GM19468 (cell line): Measurements from ENCODE around the gene TEDC1.

ENCODE experiments used
- ATAC-seq: cut with Tn5 transposase; IDR thresholded peaks from one replicate; pipeline ENCODE4 v1.9.1; 2021; ENCODE audit warnings: mild to moderate bottlenecking, moderate library complexity, moderate number of reproducible peaks; ENCODE audit not compliant: unreplicated experiment; ENCODE audit errors: extremely low read depth

The TEDC1 gene

DNA sequence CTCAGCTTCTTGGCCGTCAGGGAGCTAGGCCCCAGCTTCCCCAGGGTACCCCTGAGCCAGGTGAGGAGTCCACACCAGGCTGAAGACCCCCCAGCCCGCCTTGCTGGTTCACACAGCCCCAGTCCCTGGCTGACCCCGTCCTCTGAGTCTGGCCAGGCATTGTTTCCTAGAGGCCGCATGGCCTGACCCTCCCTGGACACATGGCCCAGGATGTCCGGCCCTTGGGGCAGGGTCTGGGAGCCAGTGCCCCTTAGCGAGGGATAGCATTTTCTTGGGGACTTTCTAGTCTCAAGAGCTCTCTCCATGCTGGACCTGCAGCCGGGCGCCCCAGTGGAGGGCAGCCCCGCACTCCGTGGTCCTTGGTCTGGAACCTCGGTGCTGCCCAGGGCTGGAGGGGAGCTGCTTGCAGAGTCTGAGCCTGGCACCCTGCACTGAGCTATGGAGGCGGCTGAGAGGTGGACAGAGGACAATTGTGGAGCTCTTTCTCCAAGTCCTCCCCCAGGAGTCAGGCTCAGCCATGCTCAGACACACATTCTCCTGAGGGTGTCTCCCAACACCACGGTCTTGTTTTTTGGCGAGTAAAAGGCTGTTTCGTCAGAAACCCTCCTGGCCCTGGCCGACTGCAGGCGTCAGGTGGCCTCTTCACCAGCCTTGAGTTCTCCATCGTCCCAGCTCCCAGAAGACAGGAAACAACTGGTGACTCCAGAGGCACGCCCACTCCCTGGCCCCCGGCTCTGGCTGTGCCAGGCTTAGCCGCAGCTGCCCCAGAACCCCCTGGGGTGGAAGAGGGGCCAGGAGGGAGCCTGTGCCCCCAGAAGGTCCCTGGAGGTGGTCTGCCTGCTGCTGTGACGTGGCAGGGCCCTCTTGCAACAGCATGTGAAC is 34.1 kb upstream of the TEDC1 start:
- no peak for ATAC-seq

GRCh38 chr14:105458010-105458409 is 33.0 kb upstream of the TEDC1 start:
- no peak for ATAC-seq

DNA sequence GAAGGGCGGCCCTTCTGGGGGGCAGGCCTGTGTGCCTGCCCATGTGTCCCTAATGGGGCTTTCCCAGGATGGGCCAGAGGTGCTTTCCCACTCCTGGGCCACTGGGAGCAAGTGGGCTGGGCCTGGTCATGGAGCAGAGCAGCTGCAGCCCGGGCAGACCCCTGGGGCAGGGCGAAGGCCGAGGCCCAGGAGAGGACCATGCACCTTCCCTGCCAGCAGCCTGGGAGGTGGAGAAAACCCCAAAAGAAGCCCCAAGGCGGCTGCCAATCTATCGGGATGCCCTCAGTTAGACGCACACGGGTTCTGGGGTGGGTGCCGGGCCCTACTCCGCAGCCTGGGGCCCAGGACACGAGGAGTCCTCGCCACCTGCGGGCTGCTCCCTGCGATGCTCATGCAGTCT is 32.5 kb upstream of the TEDC1 start:
- no peak for ATAC-seq

GRCh38 chr14:105460116-105460515 is 30.9 kb upstream of the TEDC1 start:
- no peak for ATAC-seq

- no peak for ATAC-seq
These were observed 30.4 kb upstream of the TEDC1 start for GRCh38 chr14:105460616-105461015.

GRCh38 chr14:105461903-105462302 is 29.1 kb upstream of the TEDC1 start:
- ATAC-seq, result no peak

- no peak for ATAC-seq
These were observed 26.5 kb upstream of the TEDC1 start for GRCh38 chr14:105464501-105464900.

GRCh38 chr14:105465209-105466031 is 25.6 kb upstream of the TEDC1 start:
- no peak for ATAC-seq

GRCh38 chr14:105466531-105467248 is 24.4 kb upstream of the TEDC1 start:
- ATAC-seq, result no peak

DNA sequence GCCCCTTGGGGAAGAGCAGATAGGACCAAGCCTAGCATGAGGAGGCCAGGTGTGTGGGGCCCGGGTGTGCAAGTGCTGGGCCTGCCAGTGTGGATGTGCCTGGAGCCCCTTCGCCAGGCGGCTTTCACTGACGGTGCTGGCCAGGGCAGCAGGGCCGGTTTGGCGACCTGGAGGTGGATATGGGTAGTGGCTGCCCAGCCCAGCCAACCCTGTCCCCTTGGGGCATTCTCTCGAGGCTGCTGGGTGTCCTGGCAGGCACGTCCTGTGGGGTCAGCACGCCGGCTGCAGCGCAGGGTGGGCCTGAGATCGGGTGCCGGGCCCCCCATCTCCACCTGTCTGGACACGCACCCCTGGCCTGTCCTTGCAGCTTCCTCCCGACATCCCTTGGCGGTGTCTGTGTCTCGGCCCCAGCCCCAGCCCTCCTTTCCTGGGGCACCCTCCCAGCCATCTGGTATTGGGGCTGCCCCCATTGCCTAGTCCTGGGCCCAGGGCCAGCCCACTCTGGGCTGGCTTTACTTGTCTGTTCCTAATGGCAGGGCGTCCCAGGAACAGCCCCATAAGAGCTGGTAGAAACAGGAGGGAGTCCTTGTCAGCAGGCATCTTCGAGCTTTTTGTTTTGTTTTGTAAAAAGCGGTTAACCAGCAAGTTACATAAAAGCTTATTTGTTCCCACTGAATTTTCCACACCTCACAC is 23.7 kb upstream of the TEDC1 start:
- no peak for ATAC-seq

DNA sequence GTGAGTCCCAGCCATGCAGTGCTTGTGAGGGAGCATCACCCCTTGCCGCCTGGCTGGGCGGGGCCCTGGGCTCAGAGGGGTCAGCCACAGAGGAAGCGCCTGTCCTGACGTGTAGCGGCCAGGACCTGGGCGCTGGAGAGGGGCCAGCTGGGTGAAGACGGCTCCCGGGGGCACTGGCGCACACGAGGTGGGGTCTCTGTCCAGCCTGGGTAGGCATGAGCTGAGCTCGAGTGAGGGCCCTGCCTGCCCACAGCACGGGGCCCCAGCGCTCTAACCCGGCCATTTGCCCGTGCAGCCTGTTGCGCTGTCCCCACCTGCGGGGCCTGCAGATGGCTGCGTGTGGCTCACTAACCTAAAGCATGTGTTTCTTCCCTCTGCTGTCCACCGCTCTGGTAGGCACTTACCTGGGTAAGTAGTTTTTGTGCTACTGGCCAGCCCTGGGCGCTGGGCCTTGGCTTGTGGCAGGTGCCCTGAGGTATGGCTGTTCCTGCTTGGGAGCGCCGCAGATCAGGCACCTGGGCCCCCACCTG is 23.0 kb upstream of the TEDC1 start:
- ATAC-seq, result no peak

DNA sequence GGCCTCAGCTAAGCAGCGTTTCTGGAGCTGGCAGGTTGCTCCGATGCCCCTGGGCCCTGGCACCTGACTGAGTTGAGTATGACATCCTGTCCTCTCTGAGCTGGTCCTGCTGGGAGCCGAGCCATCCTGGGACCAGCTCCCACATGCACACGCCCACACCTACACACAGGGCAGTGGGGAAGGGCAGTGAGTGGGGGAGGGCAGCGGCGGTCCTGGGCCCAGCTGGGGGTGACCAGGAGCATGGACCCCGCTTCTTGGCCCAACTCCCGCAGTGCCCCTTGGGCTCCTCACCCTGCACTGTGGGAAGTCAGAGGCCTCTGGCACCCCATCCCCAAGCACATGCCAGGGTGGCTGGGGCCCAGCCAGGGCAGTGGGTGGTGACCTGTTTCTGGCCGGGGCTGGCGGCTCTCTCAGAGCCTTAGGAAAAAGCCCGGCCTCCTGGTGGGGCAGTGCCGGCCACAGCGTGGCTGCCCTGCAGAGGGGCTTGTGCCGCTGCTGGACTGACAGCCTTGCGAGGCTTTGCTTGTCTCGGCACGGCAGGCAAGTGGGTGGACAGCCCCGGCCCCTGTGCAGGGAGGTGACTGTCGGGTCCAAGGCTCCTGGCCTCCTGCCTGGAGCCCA is 22.3 kb upstream of the TEDC1 start:
- ATAC-seq, result no peak

- ATAC-seq, result no peak
These were observed 21.3 kb upstream of the TEDC1 start for GRCh38 chr14:105469456-105470349.

DNA sequence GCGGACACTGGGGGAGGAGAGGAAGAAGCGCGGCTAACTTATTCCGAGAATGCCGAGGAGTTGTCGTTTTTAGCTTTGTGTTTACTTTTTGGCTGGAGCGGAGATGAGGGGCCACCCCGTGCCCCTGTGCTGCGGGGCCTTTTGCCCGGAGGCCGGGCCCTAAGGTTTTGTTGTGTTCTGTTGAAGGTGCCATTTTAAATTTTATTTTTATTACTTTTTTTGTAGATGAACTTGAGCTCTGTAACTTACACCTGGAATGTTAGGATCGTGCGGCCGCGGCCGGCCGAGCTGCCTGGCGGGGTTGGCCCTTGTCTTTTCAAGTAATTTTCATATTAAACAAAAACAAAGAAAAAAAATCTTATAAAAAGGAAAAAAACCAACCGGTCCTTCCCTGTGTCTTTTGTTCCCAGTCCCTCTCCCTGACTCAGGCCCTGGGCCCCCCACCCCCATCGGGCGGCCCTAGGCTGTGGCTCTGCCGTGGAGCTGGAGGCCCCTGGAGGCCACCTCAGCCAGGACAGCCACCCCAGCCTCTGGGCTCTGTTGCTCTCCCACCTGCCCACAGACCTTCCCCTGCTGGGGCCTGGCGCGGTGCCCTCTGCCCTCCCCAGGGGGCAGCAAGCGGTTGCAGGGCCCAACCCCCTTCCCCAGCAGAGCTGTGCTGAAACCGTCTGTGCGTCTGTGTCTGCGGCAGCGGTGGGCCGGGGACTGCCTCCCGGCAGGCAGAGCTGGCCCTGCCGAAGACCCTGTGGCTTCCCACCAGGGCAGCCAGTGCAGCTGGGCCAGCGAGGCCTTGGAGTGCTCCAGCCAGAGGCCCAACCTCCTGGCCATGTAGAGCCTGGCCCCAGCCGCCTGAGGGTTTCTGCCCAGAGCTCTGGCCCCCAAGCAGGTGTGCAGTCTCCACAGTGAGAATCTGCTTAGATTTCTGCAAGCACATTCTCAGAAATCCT is 20.4 kb upstream of the TEDC1 start:
- no peak for ATAC-seq

DNA sequence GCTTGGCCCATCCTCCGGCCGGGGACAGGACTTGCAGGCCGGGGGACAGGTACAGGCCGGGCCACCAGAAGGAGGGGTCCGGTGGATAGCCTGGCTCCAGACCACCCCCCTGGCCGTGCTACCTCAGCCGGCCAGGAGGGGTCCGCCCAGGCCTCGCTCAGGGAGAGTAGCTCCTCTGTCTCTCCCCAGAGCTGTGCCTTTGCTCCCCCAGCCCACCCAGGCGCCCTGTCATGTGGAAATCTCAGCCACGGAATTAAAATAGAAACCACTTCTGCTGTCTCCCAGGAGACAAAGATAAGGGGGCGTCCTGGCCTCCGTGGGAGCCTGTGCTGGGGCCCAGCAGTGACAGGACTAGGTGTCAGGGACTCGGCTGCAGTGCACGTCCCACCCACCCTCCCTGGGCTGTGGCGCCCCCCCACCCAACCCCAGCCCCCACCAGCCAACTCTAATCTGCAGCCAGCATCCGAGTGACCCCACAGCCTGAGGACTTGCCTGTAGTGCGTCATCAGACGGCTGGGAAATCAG is 19.7 kb upstream of the TEDC1 start:
- ATAC-seq, result no peak

DNA sequence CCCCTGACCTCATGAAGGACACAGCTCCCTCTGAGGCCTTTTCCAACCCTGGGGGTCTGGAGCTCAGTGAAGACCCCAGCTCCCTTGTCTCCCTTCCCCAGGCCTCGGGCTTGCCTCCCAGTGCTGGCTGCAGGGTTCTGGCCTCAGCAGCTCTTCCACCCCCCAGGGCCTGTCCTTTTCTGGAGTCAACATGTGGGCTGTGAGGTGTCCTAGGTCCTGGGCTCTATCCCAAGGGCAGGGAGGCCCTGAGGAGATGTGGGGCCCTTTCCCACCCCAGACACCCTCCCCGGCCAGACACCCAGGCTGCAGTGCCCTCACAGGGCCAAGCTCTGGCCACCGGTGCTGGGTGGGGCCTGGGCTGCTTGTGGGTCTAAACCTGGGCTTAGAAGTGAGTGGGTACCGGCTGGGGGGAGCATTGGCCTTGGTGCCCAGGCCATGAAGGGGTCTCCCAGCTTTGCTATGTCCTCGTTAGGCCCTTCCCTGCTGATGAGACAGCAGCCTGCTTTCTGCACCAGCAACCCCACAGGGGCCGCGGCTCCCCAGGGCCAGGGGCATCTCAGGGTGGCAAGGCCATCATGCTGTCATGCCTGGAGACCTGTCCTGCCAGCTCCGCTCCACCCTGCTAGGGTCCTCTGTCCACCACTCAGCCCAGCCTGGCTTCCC is 19.1 kb upstream of the TEDC1 start:
- ATAC-seq, result no peak
